GM18499 (cell line): ENCODE results near the gene ISLR2.
"Not testable (repeated sequence)": the region's sequence is repeated elsewhere in the genome, so short reads cannot be mapped to it uniquely, and the experiment has no call there.

ENCODE experiments used
- ATAC-seq: cut with Tn5 transposase; IDR thresholded peaks from one replicate; pipeline ENCODE4 v1.9.1; 2021; ENCODE audit warnings: moderate number of reproducible peaks; ENCODE audit not compliant: insufficient read depth, unreplicated experiment

ISLR2 gene

GRCh38 chr15:74156678-74157411, 26.5 kb downstream of the ISLR2 start:
- no peak for ATAC-seq

- no peak for ATAC-seq
Measured at GRCh38 chr15:74157868-74158827, 27.8 kb downstream of the ISLR2 start.

GRCh38 chr15:74158855-74159650, 28.7 kb downstream of the ISLR2 start:
- ATAC-seq: no peak

- no peak for ATAC-seq
Measured at GRCh38 chr15:74159773-74160172, 29.4 kb downstream of the ISLR2 start.

GRCh38 chr15:74160390-74160789, 30.0 kb downstream of the ISLR2 start:
- not testable (repeated sequence) for ATAC-seq

GRCh38 chr15:74162195-74162536, 31.8 kb downstream of the ISLR2 start:
- ATAC-seq: not testable (repeated sequence)

GRCh38 chr15:74165461-74165860, 35.1 kb downstream of the ISLR2 start:
- ATAC-seq: no peak

- ATAC-seq: no peak
Measured at GRCh38 chr15:74167891-74168331, 37.5 kb downstream of the ISLR2 start.

GRCh38 chr15:74168711-74169126, 38.3 kb downstream of the ISLR2 start:
- ATAC-seq: no peak

- ATAC-seq: no peak
Measured at GRCh38 chr15:74170071-74170844, 39.9 kb downstream of the ISLR2 start.

GRCh38 chr15:74170875-74171578, 40.6 kb downstream of the ISLR2 start:
- no peak for ATAC-seq

GRCh38 chr15:74171965-74172541, 41.7 kb downstream of the ISLR2 start:
- ATAC-seq: no peak

- no peak for ATAC-seq
Measured at GRCh38 chr15:74172701-74173379, 42.5 kb downstream of the ISLR2 start.

- ATAC-seq: no peak
Measured at GRCh38 chr15:74173380-74174218, 43.2 kb downstream of the ISLR2 start, which contains the start of gene ISLR. TSS of gene ISLR (plus strand) at chr15:74173710. CDS start at chr15:74174859, 1,149 bp downstream.

- no peak for ATAC-seq
Measured at GRCh38 chr15:74174219-74174957, 44.0 kb downstream of the ISLR2 start.

- ATAC-seq: no peak
Measured at GRCh38 chr15:74174958-74175253, 44.5 kb downstream of the ISLR2 start.
